HG03457 (cell line): ENCODE data around the gene ANO10.
"Not testable (repeated sequence)": the region's sequence is repeated elsewhere in the genome, so short reads cannot be mapped to it uniquely, and the experiment has no call there.

Experiments
- ATAC-seq: cut with Tn5 transposase; IDR thresholded peaks from one replicate; pipeline ENCODE4 v1.9.1; 2021; ENCODE audit warnings: moderate number of reproducible peaks; ENCODE audit not compliant: unreplicated experiment

ANO10 gene

GRCh38 chr3:43478839-43479238, 143.0 kb downstream of the ANO10 start:
- not testable (repeated sequence) for ATAC-seq

DNA sequence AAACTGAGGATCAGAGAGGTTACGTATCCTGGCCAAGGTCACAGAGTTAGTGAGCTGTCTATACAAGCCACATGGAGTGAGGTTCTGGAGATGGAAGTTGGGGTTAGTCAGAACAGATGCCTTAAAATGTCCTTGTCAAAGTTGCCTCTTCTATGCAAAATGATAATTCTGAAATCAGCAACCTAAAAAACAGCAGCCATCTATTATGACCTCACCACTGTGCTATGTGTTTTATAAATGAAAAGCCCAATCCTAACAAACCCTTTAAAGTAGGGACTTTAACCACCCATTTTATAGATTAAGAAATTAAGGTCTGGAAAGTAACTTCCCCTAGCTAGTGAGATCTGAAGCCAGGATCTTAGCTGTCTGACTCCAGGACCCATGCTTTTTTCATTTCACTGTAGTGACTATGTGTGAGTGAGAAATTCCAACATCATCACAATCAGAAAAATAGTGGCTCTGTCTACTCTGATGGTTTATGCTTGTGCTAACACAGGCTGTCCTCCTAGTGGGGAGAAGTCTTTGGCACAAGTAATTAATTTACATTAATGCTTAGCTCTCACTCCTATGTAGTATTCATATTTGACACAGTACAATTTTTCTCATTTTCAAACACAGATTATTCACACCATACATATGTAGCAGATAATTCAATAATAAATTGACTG, 143.6 kb downstream of the ANO10 start:
- ATAC-seq = no peak

DNA sequence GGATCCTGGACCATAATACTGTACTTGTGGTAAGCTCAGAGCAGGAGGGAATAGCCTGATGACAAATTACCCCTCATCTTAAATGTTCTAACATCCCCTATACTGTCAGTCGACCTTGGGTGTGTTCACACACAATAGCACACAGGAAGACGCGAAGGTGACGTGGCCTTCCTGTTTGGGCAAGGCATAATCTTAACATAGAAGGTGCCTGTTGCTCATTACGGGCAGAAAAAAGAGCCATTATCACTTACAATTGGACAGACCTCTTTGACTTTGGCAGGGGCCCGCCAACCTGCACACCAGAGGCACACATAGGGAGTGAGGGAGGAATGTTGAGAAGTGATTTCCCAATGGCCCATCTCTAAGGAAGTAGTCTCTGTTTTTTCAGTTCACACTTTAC, 144.2 kb downstream of the ANO10 start:
- no peak for ATAC-seq

DNA sequence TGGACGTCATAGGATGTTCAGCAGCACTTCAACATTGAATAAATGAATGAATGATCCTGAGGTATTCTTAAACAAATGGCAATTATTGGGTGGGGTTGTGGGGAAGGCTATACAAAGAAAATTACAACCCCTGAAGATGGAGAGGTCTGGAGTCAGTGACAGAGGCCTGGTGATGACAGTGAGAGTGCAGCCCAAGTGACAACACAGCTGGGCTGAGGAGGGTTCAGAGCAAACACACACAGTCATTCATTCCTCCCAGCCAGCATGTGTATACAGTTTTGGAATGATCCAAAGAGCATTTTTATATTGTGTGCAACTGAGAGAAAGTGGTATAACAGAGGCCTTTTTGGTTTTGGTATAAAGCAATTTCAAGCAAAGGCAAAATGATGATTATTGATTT, 148.1 kb downstream of the ANO10 start:
- ATAC-seq = no peak

DNA sequence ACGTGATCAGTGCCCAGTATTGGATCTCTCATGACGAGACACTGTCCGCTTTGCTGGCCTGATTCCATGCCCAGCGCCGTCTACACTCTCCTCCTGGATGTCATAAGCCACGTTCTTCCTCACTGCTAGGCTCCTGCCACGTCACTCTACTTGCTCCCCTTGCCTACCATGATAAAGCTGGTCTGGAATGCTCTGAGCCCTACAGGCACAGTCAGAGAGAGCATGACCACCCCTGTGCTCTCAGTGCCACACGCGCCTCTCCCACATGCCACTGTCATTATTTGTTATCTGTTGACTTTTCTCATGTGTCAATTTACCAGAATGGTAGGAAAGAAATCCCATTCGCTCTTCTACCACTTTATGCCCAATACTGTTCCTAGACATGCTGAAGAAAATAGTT, 148.6 kb downstream of the ANO10 start:
- ATAC-seq = no peak

- ATAC-seq = no peak
Measured at GRCh38 chr3:43468133-43468532, 153.7 kb downstream of the ANO10 start.

- no peak for ATAC-seq
Measured at GRCh38 chr3:43465109-43465508, 156.7 kb downstream of the ANO10 start.

DNA sequence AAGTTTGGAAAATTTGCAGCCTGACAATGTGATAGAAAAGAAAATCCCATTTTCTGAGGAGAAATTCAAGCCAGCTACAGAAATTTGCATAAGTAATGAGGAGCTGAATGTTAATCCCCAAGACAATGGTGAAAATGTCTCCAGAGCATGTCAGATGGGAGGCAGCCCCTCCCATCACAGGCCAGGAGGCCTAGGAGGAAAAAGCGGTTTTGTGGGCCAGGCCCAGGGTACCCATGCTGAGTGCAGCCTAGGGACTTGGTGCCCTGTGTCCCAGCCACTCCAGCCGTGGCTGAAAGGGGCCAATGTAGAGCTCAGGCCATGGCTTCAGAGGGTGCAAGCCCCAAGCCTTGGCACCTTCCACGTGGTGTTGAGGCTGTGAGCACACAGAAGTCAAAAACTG, 159.2 kb downstream of the ANO10 start:
- not testable (repeated sequence) for ATAC-seq

- no peak for ATAC-seq
Measured at GRCh38 chr3:43461345-43461744, 160.5 kb downstream of the ANO10 start.

- not testable (repeated sequence) for ATAC-seq
Measured at GRCh38 chr3:43457038-43457437, 164.8 kb downstream of the ANO10 start.

- no peak for ATAC-seq
Measured at GRCh38 chr3:43455233-43455632, 166.6 kb downstream of the ANO10 start.

GRCh38 chr3:43453981-43454380, 167.8 kb downstream of the ANO10 start:
- ATAC-seq = no peak

- ATAC-seq = no peak
Measured at GRCh38 chr3:43451670-43452254, 170.0 kb downstream of the ANO10 start.

- ATAC-seq = no peak
Measured at GRCh38 chr3:43448098-43448497, 173.7 kb downstream of the ANO10 start.

DNA sequence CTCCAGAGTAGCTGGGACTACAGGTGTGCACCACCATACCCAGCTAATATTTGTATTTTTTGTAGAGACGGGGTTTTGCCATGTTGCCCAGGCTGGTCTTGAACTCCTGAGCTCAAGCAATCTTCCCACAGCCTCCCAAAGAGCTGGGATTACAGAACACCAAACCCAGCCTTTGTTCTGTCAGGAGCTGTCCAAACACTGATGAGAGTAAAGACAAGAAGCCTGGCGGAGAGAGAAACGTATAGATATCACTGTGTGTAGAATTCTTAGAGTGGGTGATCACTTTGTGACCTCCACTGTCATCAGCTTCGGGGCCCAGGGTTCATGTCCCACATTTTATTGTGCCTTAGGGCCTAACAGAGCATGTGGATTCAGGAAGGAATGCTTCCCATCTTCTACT, 176.0 kb downstream of the ANO10 start:
- ATAC-seq = no peak

DNA sequence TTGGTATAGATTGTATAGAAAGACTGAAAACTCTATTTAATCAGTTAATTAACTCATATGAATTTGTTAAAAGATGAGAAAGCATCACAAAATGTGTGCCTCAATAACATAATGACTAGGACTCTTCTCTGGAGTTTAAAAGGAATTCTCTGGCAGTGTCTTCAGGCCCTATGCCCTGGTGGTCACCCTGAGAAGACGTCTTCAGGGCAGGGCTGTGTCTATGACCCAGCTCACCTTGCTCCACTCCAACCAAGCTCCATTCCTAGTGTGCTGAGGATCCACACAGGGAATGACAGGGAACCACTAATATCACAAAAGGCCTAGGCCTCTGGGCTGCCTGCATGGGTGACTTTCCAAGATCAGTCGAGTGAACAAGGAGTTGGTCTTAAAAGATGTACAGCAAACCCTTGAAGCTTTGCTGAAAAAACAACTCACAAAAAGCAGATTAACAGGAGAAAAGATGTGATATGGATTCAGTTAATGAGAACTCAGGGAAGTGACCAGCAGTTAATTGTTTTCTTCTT, 178.9 kb downstream of the ANO10 start:
- no peak for ATAC-seq

DNA sequence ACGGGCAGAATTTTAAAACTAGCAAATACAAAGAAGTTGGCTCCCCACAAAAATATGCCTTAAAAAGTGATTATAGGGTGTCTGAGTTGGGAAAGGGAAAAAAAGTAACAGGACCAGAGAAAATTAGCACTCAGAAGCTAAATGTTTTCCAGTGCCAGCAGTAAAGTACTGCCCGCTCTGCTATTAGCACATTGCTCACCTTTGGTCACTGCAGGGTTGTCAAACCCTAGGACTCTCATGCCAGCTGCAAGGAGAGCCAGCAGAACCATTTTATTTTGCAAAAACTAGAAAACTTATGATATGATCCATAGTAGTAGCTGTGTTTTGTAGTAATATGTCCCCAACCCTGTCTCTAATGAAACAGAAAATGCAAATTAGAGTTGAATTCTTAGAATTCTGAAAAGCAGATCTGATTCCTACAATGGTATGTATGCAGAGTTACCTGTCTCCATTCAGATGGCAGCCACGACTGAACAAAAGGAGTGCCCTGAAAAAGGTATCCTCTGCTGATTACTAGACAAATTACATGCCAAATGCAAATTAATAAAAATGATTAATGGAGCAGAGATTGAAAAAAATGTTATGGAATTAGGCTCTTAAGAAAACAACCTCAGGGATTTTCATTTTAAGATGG, 185.2 kb downstream of the ANO10 start:
- no peak for ATAC-seq

- ATAC-seq = no peak
Measured at GRCh38 chr3:43435706-43436105, 186.1 kb downstream of the ANO10 start.

DNA sequence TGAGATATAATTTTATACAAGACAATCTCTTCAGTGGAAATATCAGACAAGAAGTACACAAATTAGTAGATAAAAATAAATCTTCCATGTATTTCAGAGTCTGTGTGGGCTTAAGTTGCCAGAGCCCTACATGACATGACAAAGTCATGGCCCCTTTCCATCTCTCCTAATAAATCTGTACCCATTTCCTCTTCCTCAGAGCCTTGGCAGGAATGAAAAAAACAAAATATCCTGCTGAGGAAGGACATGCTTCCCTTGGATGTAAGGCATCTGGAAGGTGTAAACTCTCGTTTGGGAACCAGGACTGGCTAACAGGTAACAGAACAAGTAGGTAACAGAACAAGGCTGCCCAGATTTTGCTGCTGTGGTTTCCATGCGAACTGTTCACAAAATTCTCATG, 187.4 kb downstream of the ANO10 start:
- ATAC-seq = no peak

GRCh38 chr3:43432462-43432861, 189.3 kb downstream of the ANO10 start:
- no peak for ATAC-seq

DNA sequence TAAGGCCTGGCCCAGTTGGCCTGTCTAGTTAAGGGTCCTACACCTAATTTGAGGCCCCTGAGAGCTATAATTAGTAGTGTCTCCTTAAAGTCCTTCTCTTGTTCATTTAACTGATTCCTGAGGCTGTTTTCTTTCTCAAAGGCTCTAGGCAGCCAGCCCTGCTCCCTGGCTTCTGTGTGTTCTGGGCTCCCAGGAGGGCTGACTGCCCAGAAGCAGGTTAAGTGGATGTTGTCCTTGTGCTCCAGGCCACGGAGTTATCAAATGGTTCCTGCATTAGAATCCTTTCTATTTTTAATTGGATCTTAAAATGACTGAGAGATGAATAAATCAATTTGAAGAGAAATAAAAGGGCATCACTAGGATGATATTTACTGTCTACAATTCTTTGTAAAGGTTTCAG, 195.4 kb downstream of the ANO10 start:
- ATAC-seq = no peak

GRCh38 chr3:43425829-43426228, 196.0 kb downstream of the ANO10 start:
- no peak for ATAC-seq
